Measurements from ENCODE around the gene TAF4.

DNA sequence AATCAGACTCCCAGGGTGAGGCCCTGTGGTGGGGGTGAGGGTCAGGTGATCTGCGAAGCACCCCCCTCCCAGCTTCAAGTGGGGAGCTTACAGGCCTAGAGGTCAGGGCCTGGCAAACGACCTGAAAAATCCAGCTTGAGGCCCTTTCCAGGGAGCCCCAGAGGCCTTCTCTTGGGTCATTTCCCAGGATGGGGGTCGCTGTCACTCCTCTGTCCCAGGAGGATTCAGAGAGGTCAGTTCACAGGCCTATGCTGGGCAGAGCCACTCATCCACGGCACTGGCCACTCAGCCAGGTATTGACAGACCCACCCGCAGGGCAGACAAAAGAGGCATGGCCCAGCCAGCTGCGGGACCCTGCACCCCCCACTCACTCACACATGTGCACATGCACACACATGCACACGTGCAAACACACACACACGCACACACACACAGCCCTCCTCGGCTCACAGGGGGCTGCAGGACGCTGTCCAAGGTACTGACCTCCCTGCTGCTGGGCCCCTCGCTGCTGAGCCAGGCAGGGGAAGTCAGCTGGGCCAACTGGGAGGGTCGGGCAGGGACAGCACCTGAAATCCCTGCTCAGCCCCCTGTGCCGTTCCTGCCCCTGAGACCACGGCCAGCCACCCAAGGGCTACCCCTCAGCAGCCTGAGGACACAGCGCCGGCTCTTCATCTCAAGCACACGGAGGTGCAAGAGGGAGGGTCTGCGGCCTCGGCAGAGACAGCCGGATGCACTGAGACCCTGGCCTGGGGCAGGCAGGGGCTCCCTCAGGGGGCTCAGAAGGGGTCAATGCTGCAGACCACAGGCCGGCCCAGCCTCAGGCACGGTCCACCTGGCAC lies 113.8 kb downstream of the TAF4 start:
- TF ChIP-seq TOX (CRISPR knock-in tag; IDR thresholded peaks at IDR 0.05; ENCODE audit: borderline replicate concordance) (no peak), ZC3H10 (CRISPR knock-in tag; IDR thresholded peaks at IDR 0.05) (no peak), ARNTL (CRISPR knock-in tag; IDR thresholded peaks at IDR 0.05; ENCODE audit: borderline replicate concordance, low read depth) (no peak), OSR1 (CRISPR knock-in tag; IDR thresholded peaks at IDR 0.05) (no peak), BACH2 (CRISPR knock-in tag; IDR thresholded peaks at IDR 0.05; ENCODE audit: borderline replicate concordance) (no peak), SNAI2 (CRISPR knock-in tag; IDR thresholded peaks at IDR 0.05) (no peak), CSDC2 (CRISPR knock-in tag; IDR thresholded peaks at IDR 0.05) (no peak), ZFP3 (CRISPR knock-in tag; IDR thresholded peaks at IDR 0.05) (no peak), RARB (CRISPR knock-in tag; IDR thresholded peaks at IDR 0.05) (no peak), ZFP30 (CRISPR knock-in tag; IDR thresholded peaks at IDR 0.05) (no peak)
- TF ChIP-seq, protein P1, sequence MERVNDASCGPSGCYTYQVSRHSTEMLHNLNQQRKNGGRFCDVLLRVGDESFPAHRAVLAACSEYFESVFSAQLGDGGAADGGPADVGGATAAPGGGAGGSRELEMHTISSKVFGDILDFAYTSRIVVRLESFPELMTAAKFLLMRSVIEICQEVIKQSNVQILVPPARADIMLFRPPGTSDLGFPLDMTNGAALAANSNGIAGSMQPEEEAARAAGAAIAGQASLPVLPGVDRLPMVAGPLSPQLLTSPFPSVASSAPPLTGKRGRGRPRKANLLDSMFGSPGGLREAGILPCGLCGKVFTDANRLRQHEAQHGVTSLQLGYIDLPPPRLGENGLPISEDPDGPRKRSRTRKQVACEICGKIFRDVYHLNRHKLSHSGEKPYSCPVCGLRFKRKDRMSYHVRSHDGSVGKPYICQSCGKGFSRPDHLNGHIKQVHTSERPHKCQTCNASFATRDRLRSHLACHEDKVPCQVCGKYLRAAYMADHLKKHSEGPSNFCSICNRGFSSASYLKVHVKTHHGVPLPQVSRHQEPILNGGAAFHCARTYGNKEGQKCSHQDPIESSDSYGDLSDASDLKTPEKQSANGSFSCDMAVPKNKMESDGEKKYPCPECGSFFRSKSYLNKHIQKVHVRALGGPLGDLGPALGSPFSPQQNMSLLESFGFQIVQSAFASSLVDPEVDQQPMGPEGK (CRISPR knock-in tag; IDR thresholded peaks at IDR 0.05; ENCODE audit: borderline replicate concordance): no peak
- TF ChIP-seq, protein P2, sequence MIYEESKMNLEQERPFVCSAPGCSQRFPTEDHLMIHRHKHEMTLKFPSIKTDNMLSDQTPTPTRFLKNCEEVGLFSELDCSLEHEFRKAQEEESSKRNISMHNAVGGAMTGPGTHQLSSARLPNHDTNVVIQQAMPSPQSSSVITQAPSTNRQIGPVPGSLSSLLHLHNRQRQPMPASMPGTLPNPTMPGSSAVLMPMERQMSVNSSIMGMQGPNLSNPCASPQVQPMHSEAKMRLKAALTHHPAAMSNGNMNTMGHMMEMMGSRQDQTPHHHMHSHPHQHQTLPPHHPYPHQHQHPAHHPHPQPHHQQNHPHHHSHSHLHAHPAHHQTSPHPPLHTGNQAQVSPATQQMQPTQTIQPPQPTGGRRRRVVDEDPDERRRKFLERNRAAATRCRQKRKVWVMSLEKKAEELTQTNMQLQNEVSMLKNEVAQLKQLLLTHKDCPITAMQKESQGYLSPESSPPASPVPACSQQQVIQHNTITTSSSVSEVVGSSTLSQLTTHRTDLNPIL (CRISPR knock-in tag; IDR thresholded peaks at IDR 0.05; ENCODE audit: low read depth): no peak
- TF ChIP-seq, protein P3, sequence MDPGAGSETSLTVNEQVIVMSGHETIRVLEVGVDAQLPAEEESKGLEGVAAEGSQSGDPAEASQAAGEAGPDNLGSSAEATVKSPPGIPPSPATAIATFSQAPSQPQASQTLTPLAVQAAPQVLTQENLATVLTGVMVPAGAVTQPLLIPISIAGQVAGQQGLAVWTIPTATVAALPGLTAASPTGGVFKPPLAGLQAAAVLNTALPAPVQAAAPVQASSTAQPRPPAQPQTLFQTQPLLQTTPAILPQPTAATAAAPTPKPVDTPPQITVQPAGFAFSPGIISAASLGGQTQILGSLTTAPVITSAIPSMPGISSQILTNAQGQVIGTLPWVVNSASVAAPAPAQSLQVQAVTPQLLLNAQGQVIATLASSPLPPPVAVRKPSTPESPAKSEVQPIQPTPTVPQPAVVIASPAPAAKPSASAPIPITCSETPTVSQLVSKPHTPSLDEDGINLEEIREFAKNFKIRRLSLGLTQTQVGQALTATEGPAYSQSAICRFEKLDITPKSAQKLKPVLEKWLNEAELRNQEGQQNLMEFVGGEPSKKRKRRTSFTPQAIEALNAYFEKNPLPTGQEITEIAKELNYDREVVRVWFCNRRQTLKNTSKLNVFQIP (CRISPR knock-in tag; IDR thresholded peaks at IDR 0.05; ENCODE audit: borderline replicate concordance, low read depth): no peak
- TF ChIP-seq, protein P4, sequence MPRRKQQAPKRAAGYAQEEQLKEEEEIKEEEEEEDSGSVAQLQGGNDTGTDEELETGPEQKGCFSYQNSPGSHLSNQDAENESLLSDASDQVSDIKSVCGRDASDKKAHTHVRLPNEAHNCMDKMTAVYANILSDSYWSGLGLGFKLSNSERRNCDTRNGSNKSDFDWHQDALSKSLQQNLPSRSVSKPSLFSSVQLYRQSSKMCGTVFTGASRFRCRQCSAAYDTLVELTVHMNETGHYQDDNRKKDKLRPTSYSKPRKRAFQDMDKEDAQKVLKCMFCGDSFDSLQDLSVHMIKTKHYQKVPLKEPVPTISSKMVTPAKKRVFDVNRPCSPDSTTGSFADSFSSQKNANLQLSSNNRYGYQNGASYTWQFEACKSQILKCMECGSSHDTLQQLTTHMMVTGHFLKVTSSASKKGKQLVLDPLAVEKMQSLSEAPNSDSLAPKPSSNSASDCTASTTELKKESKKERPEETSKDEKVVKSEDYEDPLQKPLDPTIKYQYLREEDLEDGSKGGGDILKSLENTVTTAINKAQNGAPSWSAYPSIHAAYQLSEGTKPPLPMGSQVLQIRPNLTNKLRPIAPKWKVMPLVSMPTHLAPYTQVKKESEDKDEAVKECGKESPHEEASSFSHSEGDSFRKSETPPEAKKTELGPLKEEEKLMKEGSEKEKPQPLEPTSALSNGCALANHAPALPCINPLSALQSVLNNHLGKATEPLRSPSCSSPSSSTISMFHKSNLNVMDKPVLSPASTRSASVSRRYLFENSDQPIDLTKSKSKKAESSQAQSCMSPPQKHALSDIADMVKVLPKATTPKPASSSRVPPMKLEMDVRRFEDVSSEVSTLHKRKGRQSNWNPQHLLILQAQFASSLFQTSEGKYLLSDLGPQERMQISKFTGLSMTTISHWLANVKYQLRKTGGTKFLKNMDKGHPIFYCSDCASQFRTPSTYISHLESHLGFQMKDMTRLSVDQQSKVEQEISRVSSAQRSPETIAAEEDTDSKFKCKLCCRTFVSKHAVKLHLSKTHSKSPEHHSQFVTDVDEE (CRISPR knock-in tag; IDR thresholded peaks at IDR 0.05): no peak
